K562 (cell line): Measurements from ENCODE around the gene CCN5. TPM values are rescaled to one million over a fixed set of nuclear protein-coding genes. Genes with fewer than 3 reads are reported as not detected.

Source experiments
- CBFA2T2 ChIP-seq: fragments of 450-650 bp; conservative IDR thresholded peaks from 2 replicates; pipeline ENCODE4 v1.6.1; 2017; ENCODE audit warnings: mild to moderate bottlenecking
- CBFA2T3 ChIP-seq: fragments of 450-650 bp; IDR thresholded peaks from 2 replicates; pipeline ENCODE4 v1.6.1; 2017
- FOXK1 ChIP-seq: sonication (generic); formaldehyde crosslinking; IDR thresholded peaks from 2 replicates; pipeline ENCODE4 v1.8.0; 2022; ENCODE audit warnings: missing genetic modification reagents, mild to moderate bottlenecking, borderline replicate concordance
- HNRNPK ChIP-seq: fragments of 200-400 bp; formaldehyde crosslinking; IDR thresholded peaks from one replicate; pipeline ENCODE4 v1.6.1; 2018; ENCODE audit warnings: mild to moderate bottlenecking, low read depth, low read length; ENCODE audit not compliant: poor library complexity, severe bottlenecking
- ID3 ChIP-seq, 2 experiments: fragments of 250-450 bp in 1 of 2; fragments of 450-650 bp in 1 of 2; sonication (Bioruptor Pico) in 1 of 2; IDR thresholded peaks; 2 replicates each; pipeline versions ENCODE4 v1.6.1 to v1.8.0; 2016 to 2021; ENCODE audit warnings: mild to moderate bottlenecking in 2 of 2, moderate library complexity in 2 of 2, missing compliant biosample characterization in 1 of 2, missing genetic modification characterization in 1 of 2
- ILK ChIP-seq: fragments of 450-650 bp; IDR thresholded peaks from 2 replicates; pipeline ENCODE4 v1.6.1; 2016; ENCODE audit warnings: missing genetic modification characterization, low read depth, mild to moderate bottlenecking, missing compliant biosample characterization, moderate library complexity, borderline replicate concordance
- NCOR1 ChIP-seq: fragments of 450-650 bp; IDR thresholded peaks from 2 replicates; pipeline ENCODE4 v1.6.1; 2016; ENCODE audit warnings: mild to moderate bottlenecking, moderate library complexity
- NFRKB ChIP-seq: fragments of 450-650 bp; IDR thresholded peaks from 2 replicates; pipeline ENCODE4 v1.6.1; 2016; ENCODE audit warnings: low read depth
- PBX2 ChIP-seq, 2 experiments: IDR thresholded peaks in 1 of 2; conservative IDR thresholded peaks in 1 of 2; 2 replicates each; pipeline ENCODE4 v1.6.1; 2016; ENCODE audit warnings: low read depth in 2 of 2, mild to moderate bottlenecking in 1 of 2, missing compliant biosample characterization in 1 of 2, missing genetic modification characterization in 1 of 2, moderate library complexity in 1 of 2
- POLR3A ChIP-seq: IDR thresholded peaks from 2 replicates; pipeline ENCODE4 v1.6.1; 2011; ENCODE audit warnings: borderline replicate concordance, mild to moderate bottlenecking, moderate library complexity; ENCODE audit not compliant: insufficient read length, insufficient read depth; ENCODE audit errors: extremely low read depth
- RBM39 ChIP-seq: fragments of 200-400 bp; formaldehyde crosslinking; optimal IDR thresholded peaks from 2 replicates; pipeline ENCODE3; 2018; ENCODE audit warnings: low read depth, low read length
- SMARCA5 ChIP-seq: fragments of 450-650 bp; IDR thresholded peaks from 2 replicates; pipeline ENCODE4 v1.6.1; 2016
- SMARCC2 ChIP-seq: fragments of 450-650 bp; IDR thresholded peaks from 2 replicates; pipeline ENCODE4 v1.6.1; 2017; ENCODE audit warnings: antibody characterized with exemption, moderate library complexity, mild to moderate bottlenecking, low read depth
- SRSF1 ChIP-seq: fragments of 200-400 bp; formaldehyde crosslinking; IDR thresholded peaks from 2 replicates; pipeline ENCODE4 v1.6.1; 2017; ENCODE audit warnings: mild to moderate bottlenecking, low read depth, low read length, moderate library complexity
- UBTF ChIP-seq, 2 experiments: IDR thresholded peaks; 2 replicates each; pipeline ENCODE4 v1.6.1; 2012; ENCODE audit warnings: improper control_type of control experiment in 2 of 2, low read depth in 2 of 2, low read length in 2 of 2, borderline replicate concordance in 1 of 2
- ZBTB1 ChIP-seq: sonication (generic); formaldehyde crosslinking; IDR thresholded peaks from 2 replicates; pipeline ENCODE4 v1.8.1; 2023; ENCODE audit warnings: missing genetic modification reagents, low read depth, mild to moderate bottlenecking, borderline replicate concordance
- ZBTB5 ChIP-seq: fragments of 450-650 bp; IDR thresholded peaks from 2 replicates; pipeline ENCODE4 v1.6.1; 2017; ENCODE audit warnings: antibody characterized with exemption
- ZFX ChIP-seq: sonication (generic); formaldehyde crosslinking; IDR thresholded peaks from 2 replicates; pipeline ENCODE4 v1.8.0; 2022; ENCODE audit warnings: mild to moderate bottlenecking, missing genetic modification reagents, moderate library complexity
- ZNF174 ChIP-seq: fragments of 250-450 bp; sonication (Bioruptor Pico); IDR thresholded peaks from 2 replicates; pipeline ENCODE4 v1.4.0; 2020; ENCODE audit warnings: mild to moderate bottlenecking
- ZNF347 ChIP-seq: fragments of 450-650 bp; formaldehyde crosslinking; IDR thresholded peaks from 2 replicates; pipeline ENCODE4 v1.4.0; 2020; ENCODE audit warnings: low read depth, mild to moderate bottlenecking, moderate library complexity
- polyA plus RNA-seq, 8 experiments: library from polyadenylated mRNA; depleted of rRNA in 4 of 8; stranded (reverse) in 5 of 8; unstranded in 3 of 8; fragments of >200 nt; fragmentation: Nextera tagmentation in 2 of 8; fragmentation: Illumina TruSeq in 1 of 8; extraction: Ambion mirVana in 2 of 8; extraction: Trizol in 1 of 8; gene quantifications; 2 replicates each; pipeline versions ENCODE4 v1.2.1 to v1.2.3, GENCODE V29; 2011 to 2014; ENCODE audit warnings: inconsistent platforms in 1 of 8, missing spikeins in 1 of 8
- total RNA-seq, 7 experiments: library from RNA; depleted of rRNA in 6 of 7; stranded (reverse); fragments of >200 nt in 6 of 7; fragmentation: Illumina TruSeq in 2 of 7; extraction: Trizol in 2 of 7; gene quantifications; 2 replicates each; pipeline versions ENCODE4 v1.2.1 to v1.2.3, GENCODE V29; 2011 to 2021; ENCODE audit warnings: low replicate concordance in 1 of 7

Gene CCN5
- total and polyA plus RNA-seq, 9 of the 15 experiments (the other 6 are each of a cell fraction or from before 2014, with no cell fraction given), result not detected

- TF ChIP-seq ZFX (CRISPR knock-in tag) (no peak), ILK (tag) (no peak), ZBTB1 (no peak), RBM39 (no peak), HNRNPK (no peak), SRSF1 (no peak), NFRKB (no peak), UBTF (IDR thresholded peaks at IDR 0.05; ENCODE audit: borderline replicate concordance in 1 of 2, low read depth in 2 of 2, low read length in 2 of 2) (peak in 1 of 2 experiments; percentile 51; a peak in 1 of 4 replicates), NCOR1 (0 out of 2 replicates have a peak, but pooled peaks have one; percentile 24), CBFA2T3 (peak; percentile 63), PBX2 (CRISPR knock-in tag; IDR thresholded peaks at IDR 0.05; ENCODE audit: low read depth) (no peak), PBX2 (tag; conservative IDR thresholded peaks at IDR 0.05; ENCODE audit: low read depth) (0 out of 2 replicates have a peak, but pooled peaks have one; percentile 19), ZNF347 (CRISPR knock-in tag) (no peak), ZBTB5 (no peak), ZNF174 (CRISPR knock-in tag) (no peak), SMARCA5 (no peak), POLR3A (no peak), CBFA2T2 (peak; percentile 25; the same call in 1 of the 2 replicates), ID3 (CRISPR knock-in tag; IDR thresholded peaks at IDR 0.05) (no peak), ID3 (tag; IDR thresholded peaks at IDR 0.05) (0 out of 2 replicates have a peak, but pooled peaks have one; percentile 19), SMARCC2 (no peak), FOXK1 (CRISPR knock-in tag) (no peak)
Measured at GRCh38 chr20:44678990-44679611, 36.1 kb upstream of the CCN5 start (continued).
